ENCODE results near the gene USP6. TPM values are rescaled to one million over a fixed set of nuclear protein-coding genes. Genes with fewer than 3 reads are reported as not detected.
"Not testable (repeated sequence)": the region's sequence is repeated elsewhere in the genome, so short reads cannot be mapped to it uniquely, and the experiment has no call there.

The USP6 gene
- polyA plus RNA-seq, 2 of the 4 experiments (the other 2 are of a cell fraction), result 0.01 to 0.04 TPM

DNA sequence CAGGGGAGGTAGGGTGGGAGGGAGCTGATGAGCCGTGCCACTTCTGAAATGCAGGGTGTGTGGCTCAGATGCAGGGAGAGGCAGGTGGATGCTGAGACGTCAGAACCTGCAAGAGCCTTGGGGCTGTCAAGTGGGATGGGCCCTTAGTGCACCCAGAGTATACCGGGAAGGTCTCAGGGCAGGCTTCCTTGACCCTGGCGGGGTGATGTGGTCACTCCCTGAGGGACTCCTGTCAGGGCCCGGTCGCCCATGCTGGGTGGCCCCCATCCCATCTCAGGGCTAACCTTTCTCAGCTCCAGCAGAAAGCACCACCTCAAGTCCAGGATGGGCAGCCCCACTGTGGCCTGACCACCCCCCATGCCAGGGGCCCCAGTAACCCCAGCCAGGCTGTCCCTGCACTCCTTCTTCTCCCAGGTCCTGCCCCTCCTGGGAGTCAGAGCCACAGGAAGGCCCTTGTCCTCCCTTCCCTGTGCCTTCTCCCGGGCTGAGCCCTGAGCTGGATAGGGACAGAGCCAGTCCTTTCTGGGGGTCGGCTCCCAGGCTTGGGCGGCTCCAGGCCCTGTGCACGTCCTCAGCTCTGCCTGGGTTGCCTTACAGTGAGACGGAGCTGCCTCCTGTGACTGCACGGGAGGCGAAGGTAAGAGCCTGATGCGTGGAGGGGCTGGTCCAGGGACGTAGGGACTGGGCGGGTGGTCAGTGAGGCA is 16.1 kb downstream of the USP6 start:
- H3K27ac ChIP-seq; H3K9me3 ChIP-seq; H3K4me2 ChIP-seq; ATAC-seq; DNase-seq (ENCODE audit: low read depth in 1 of 2, low spot score in 1 of 2); FAIRE-seq; H3K4me1 ChIP-seq; H3K4me3 ChIP-seq; POLR2A ChIA-PET: not testable (repeated sequence)
- WGBS (ENCODE audit: missing lambda C conversion rate), result 60% methylated on average over 13 of the region's 16 CpGs
- CTCF ChIA-PET, result interaction anchor here (1.2 kb wide), 1 partner anchor 20 kb away, joined by 4 read pairs; the partner anchor contains the start of gene ZNF232

GRCh38 chr17:5132503-5133225 is 16.8 kb downstream of the USP6 start:
- H3K27ac ChIP-seq; DNase-seq (ENCODE audit: low read depth in 1 of 2, low spot score in 1 of 2); H3K9me3 ChIP-seq; ATAC-seq; H3K4me1 ChIP-seq; FAIRE-seq; POLR2A ChIA-PET; H3K4me2 ChIP-seq; H3K4me3 ChIP-seq: not testable (repeated sequence)
- 58% methylated on average over 15 of the region's 15 CpGs for WGBS (ENCODE audit: missing lambda C conversion rate)
- CTCF ChIA-PET, result interaction anchor here (1.2 kb wide), 1 partner anchor 21 kb away, joined by 4 read pairs; the partner anchor contains the start of gene ZNF232

GRCh38 chr17:5133311-5133710 is 17.5 kb downstream of the USP6 start:
- ATAC-seq (no peak), FAIRE-seq (no peak), DNase-seq (ENCODE audit: low read depth in 1 of 2, low spot score in 1 of 2) (no peak)
- TF ChIP-seq HES2 (IDR thresholded peaks at IDR 0.05), result no peak
- TF ChIP-seq RCOR1 (IDR thresholded peaks at IDR 0.05; ENCODE audit: low read depth, low read length), result no peak
- TF ChIP-seq CEBPB (IDR thresholded peaks at IDR 0.05), result no peak
- TF ChIP-seq, protein P1, sequence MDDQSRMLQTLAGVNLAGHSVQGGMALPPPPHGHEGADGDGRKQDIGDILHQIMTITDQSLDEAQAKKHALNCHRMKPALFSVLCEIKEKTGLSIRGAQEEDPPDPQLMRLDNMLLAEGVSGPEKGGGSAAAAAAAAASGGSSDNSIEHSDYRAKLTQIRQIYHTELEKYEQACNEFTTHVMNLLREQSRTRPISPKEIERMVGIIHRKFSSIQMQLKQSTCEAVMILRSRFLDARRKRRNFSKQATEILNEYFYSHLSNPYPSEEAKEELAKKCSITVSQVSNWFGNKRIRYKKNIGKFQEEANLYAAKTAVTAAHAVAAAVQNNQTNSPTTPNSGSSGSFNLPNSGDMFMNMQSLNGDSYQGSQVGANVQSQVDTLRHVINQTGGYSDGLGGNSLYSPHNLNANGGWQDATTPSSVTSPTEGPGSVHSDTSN (IDR thresholded peaks at IDR 0.05), result no peak
- TF ChIP-seq JUNB (IDR thresholded peaks at IDR 0.05), result no peak
- no peak for TF ChIP-seq POLR2AphosphoS2 (conservative IDR thresholded peaks at IDR 0.05; ENCODE audit: low read length)
- no peak for TF ChIP-seq FOSB (CRISPR knock-in tag; IDR thresholded peaks at IDR 0.05)
- no peak for TF ChIP-seq ELK1 (IDR thresholded peaks at IDR 0.05; ENCODE audit: low read depth, low read length)
- no peak for TF ChIP-seq BHLHE40 (IDR thresholded peaks at IDR 0.05; ENCODE audit: low read depth, low read length)
- TF ChIP-seq EP300 (IDR thresholded peaks at IDR 0.05), result no peak
- Histone ChIP-seq H3K27ac (no peak overlapping the region), H3K4me2 (no peak overlapping the region), H3K9me3 (peaks cover 7% of the 10 kb centered on the region; the same call in 1 of the 3 replicates), H3K4me1 (no peaks in the 10 kb centered on the region), H3K4me3 (no peak overlapping the region)
- ChIA-PET POLR2A (no interaction called here), CTCF (interaction anchor here (1.2 kb wide), 1 partner anchor 21 kb away, joined by 4 read pairs; the partner anchor contains the start of gene ZNF232)
- WGBS (ENCODE audit: missing lambda C conversion rate), result 51% methylated on average over 7 of the region's 8 CpGs

GRCh38 chr17:5133961-5134360 is 18.1 kb downstream of the USP6 start:
- DNase-seq (ENCODE audit: low read depth in 1 of 2, low spot score in 1 of 2); H3K4me2 ChIP-seq; POLR2A ChIA-PET; H3K4me1 ChIP-seq; H3K4me3 ChIP-seq; ATAC-seq; FAIRE-seq; H3K27ac ChIP-seq; CTCF ChIA-PET: not testable (repeated sequence)
- peaks cover 10% of the 10 kb centered on the region; the same call in 1 of the 3 replicates for H3K9me3 ChIP-seq
- 51% methylated on average over 8 of the region's 8 CpGs for WGBS (ENCODE audit: missing lambda C conversion rate)

DNA sequence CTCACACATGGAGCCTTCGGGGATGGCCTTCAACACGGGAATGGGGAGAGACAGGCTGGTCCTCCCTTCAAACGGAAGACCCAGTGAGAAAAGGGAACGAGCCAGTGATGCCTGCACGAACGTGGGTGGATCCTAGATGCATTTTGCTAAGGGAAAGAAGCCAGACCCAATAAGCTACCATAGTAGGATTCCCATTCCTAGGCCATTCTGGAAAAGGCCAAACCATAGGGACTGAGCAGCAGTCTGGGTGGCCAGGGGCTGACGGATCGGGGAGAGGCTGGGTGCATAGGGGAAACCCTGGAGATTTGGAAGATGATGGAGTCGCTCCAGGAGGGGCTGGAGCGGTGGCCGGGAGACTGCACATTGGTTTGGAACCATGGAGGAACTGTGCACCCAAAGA is 18.7 kb downstream of the USP6 start:
- H3K4me1 ChIP-seq; H3K4me2 ChIP-seq; DNase-seq (ENCODE audit: low read depth in 1 of 2, low spot score in 1 of 2); H3K4me3 ChIP-seq; FAIRE-seq; POLR2A ChIA-PET; H3K27ac ChIP-seq; CTCF ChIA-PET; ATAC-seq: not testable (repeated sequence)
- WGBS (ENCODE audit: missing lambda C conversion rate), result 53% methylated on average over 11 of the region's 11 CpGs
- H3K9me3 ChIP-seq, result peaks cover 12% of the 10 kb centered on the region; the same call in 1 of the 3 replicates

GRCh38 chr17:5135131-5135712 is 19.4 kb downstream of the USP6 start:
- 0 out of 3 replicates have a peak, but pooled peaks cover 12% of the 10 kb centered on the region for H3K9me3 ChIP-seq
- POLR2A ChIA-PET; H3K4me2 ChIP-seq; ATAC-seq; DNase-seq (ENCODE audit: low read depth in 1 of 2, low spot score in 1 of 2); H3K4me1 ChIP-seq; H3K4me3 ChIP-seq; FAIRE-seq; H3K27ac ChIP-seq: not testable (repeated sequence)
- WGBS (ENCODE audit: missing lambda C conversion rate), result 53% methylated on average over 8 of the region's 8 CpGs
- CTCF ChIA-PET, result interaction anchor here (0.5 to 0.6 kb wide), 2 partner anchors 42 to 225 kb away, joined by 3 read pairs; no protein-coding TSS in a partner anchor
